K562 (cell line): ENCODE data around the gene FMNL2. TPM values are rescaled to one million over a fixed set of nuclear protein-coding genes. Genes with fewer than 3 reads are reported as not detected.

Source experiments
- ATF4 ChIP-seq: fragments of 450-650 bp; formaldehyde crosslinking; IDR thresholded peaks from 2 replicates; pipeline ENCODE4 v1.4.0; 2022; ENCODE audit warnings: mild to moderate bottlenecking, moderate library complexity
- BACH1 ChIP-seq: fragments of 200-800 bp; sonication (Bioruptor generic); IDR thresholded peaks from 2 replicates; pipeline ENCODE4 v1.6.1; 2016; ENCODE audit warnings: missing genetic modification characterization, missing compliant biosample characterization
- BRF1 ChIP-seq: IDR thresholded peaks from 3 replicates; pipeline ENCODE4 v1.6.1; 2011; ENCODE audit warnings: borderline replicate concordance, mild to moderate bottlenecking; ENCODE audit not compliant: insufficient read length; ENCODE audit errors: extremely low read depth
- CEBPG ChIP-seq, 3 experiments: fragments of 200-800 bp in 1 of 3; sonication (Bioruptor generic) in 1 of 3; sonication (generic) in 1 of 3; formaldehyde crosslinking in 1 of 3; IDR thresholded peaks in 2 of 3; conservative IDR thresholded peaks in 1 of 3; 2 replicates each; pipeline versions ENCODE4 v1.6.1 to v1.8.0; 2016 to 2022; ENCODE audit warnings: missing compliant biosample characterization in 2 of 3, missing genetic modification characterization in 2 of 3, mild to moderate bottlenecking in 1 of 3, missing genetic modification reagents in 1 of 3
- CREB5 ChIP-seq: fragments of 250-450 bp; sonication (Bioruptor Pico); IDR thresholded peaks from 2 replicates; pipeline ENCODE4 v1.5.0; 2020; ENCODE audit warnings: mild to moderate bottlenecking
- CREM ChIP-seq: IDR thresholded peaks from 2 replicates; pipeline ENCODE4 v1.6.1; 2014; ENCODE audit warnings: antibody characterized with exemption, low read depth
- DACH1 ChIP-seq: fragments of 450-650 bp; IDR thresholded peaks from 2 replicates; pipeline ENCODE4 v1.6.1; 2018; ENCODE audit not compliant: partially characterized antibody
- HDAC3 ChIP-seq: fragments of 450-650 bp; IDR thresholded peaks from 2 replicates; pipeline ENCODE4 v1.6.1; 2018; ENCODE audit warnings: borderline replicate concordance, mild to moderate bottlenecking, moderate library complexity; ENCODE audit not compliant: partially characterized antibody
- HLTF ChIP-seq: fragments of 450-650 bp; IDR thresholded peaks from 2 replicates; pipeline ENCODE4 v1.6.1; 2016
- ILF3 ChIP-seq: fragments of 450-650 bp; IDR thresholded peaks from 2 replicates; pipeline ENCODE4 v1.6.1; 2018; ENCODE audit warnings: antibody characterized with exemption, mild to moderate bottlenecking, moderate library complexity, borderline replicate concordance
- KLF16 ChIP-seq: IDR thresholded peaks from 2 replicates; pipeline ENCODE4 v1.6.1; 2016; ENCODE audit warnings: antibody characterized with exemption
- KLF6 ChIP-seq: fragments of 250-450 bp; sonication (Bioruptor Pico); IDR thresholded peaks from 2 replicates; pipeline ENCODE4 v1.4.0; 2020; ENCODE audit warnings: mild to moderate bottlenecking, moderate library complexity, borderline replicate concordance
- MNT ChIP-seq, 2 experiments: fragments of 450-650 bp; conservative IDR thresholded peaks; 2 replicates each; pipeline ENCODE4 v1.6.1; 2017; ENCODE audit warnings: mild to moderate bottlenecking in 2 of 2, moderate library complexity in 2 of 2
- MTA1 ChIP-seq: fragments of 450-650 bp; IDR thresholded peaks from 2 replicates; pipeline ENCODE4 v1.6.1; 2017; ENCODE audit warnings: borderline replicate concordance
- NFE2 ChIP-seq: IDR thresholded peaks from 2 replicates; pipeline ENCODE4 v1.6.1; 2014; ENCODE audit warnings: antibody characterized with exemption, low read depth
- POLR2H ChIP-seq: IDR thresholded peaks from 2 replicates; pipeline ENCODE4 v1.6.1; 2016; ENCODE audit warnings: missing genetic modification characterization, low read depth, mild to moderate bottlenecking, control low read depth, missing compliant biosample characterization, moderate library complexity
- SMC3 ChIP-seq: conservative IDR thresholded peaks from 2 replicates; pipeline ENCODE4 v1.6.1; 2011; ENCODE audit warnings: low read depth, low read length, improper control_type of control experiment; ENCODE audit not compliant: insufficient read depth
- STAT5A ChIP-seq: IDR thresholded peaks from 2 replicates; pipeline ENCODE4 v1.6.1; 2012; ENCODE audit warnings: low read length, inconsistent platforms, borderline replicate concordance
- TCF7L2 ChIP-seq: fragments of 150-350 bp; IDR thresholded peaks from 2 replicates; pipeline ENCODE4 v1.6.1; 2016; ENCODE audit warnings: low read depth, mild to moderate bottlenecking, low read length, moderate library complexity
- ZNF644 ChIP-seq: fragments of 200-800 bp; sonication (Bioruptor generic); IDR thresholded peaks from 2 replicates; pipeline ENCODE4 v1.6.1; 2016; ENCODE audit warnings: low read depth, missing genetic modification characterization, missing compliant biosample characterization
- ZNF76 ChIP-seq: fragments of 250-450 bp; sonication (Bioruptor Pico); IDR thresholded peaks from 2 replicates; pipeline ENCODE4 v1.4.0; 2020; ENCODE audit warnings: mild to moderate bottlenecking, moderate library complexity, borderline replicate concordance
- polyA plus RNA-seq, 8 experiments: library from polyadenylated mRNA; depleted of rRNA in 4 of 8; stranded (reverse) in 5 of 8; unstranded in 3 of 8; fragments of >200 nt; fragmentation: Nextera tagmentation in 2 of 8; fragmentation: Illumina TruSeq in 1 of 8; extraction: Ambion mirVana in 2 of 8; extraction: Trizol in 1 of 8; gene quantifications; 2 replicates each; pipeline versions ENCODE4 v1.2.1 to v1.2.3, GENCODE V29; 2011 to 2014; ENCODE audit warnings: inconsistent platforms in 1 of 8, missing spikeins in 1 of 8
- total RNA-seq, 7 experiments: library from RNA; depleted of rRNA in 6 of 7; stranded (reverse); fragments of >200 nt in 6 of 7; fragmentation: Illumina TruSeq in 2 of 7; extraction: Trizol in 2 of 7; gene quantifications; 2 replicates each; pipeline versions ENCODE4 v1.2.1 to v1.2.3, GENCODE V29; 2011 to 2021; ENCODE audit warnings: low replicate concordance in 1 of 7
- TF ChIP-seq, protein P1 (sequence below): sonication (generic); IDR thresholded peaks from 2 replicates; pipeline ENCODE4 v1.6.1; 2016
- TF ChIP-seq, protein P2 (sequence below): IDR thresholded peaks from 2 replicates; pipeline ENCODE4 v1.6.1; 2014; ENCODE audit warnings: antibody characterized with exemption

FMNL2 gene
- total and polyA plus RNA-seq, 9 of the 15 experiments (the other 6 are each of a cell fraction or from before 2014, with no cell fraction given) = 0.15 to 0.49 (median 0.24) TPM; not detected in 1

DNA sequence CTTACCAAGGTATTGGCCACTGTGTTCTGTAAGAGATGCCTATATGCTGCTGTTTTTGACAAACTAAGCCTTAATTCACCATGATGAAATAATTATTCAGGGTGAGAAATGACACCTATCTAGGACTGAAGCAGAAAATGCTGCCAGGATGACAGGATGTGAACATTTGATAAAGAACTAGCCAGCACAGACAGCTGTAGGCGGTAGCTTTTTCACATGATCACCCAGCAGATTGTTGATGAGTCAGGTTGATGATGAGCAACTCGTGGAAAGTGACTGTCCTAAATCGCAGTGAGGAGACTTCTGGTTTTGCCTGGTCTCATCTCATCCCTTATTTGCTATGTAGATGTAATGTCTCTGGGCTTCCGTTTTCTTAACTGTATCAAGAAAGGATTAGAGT lies 238.2 kb downstream of the FMNL2 start (continued):
- no peak for TF ChIP-seq TCF7L2
- 0 out of 2 replicates have a peak, but pooled peaks have one; percentile 25 for TF ChIP-seq CREB5 (CRISPR knock-in tag)
- peak; percentile 87; the same call in 1 of the 2 replicates for TF ChIP-seq BACH1 (tag)
- no peak for TF ChIP-seq ILF3
- TF ChIP-seq, protein P1, sequence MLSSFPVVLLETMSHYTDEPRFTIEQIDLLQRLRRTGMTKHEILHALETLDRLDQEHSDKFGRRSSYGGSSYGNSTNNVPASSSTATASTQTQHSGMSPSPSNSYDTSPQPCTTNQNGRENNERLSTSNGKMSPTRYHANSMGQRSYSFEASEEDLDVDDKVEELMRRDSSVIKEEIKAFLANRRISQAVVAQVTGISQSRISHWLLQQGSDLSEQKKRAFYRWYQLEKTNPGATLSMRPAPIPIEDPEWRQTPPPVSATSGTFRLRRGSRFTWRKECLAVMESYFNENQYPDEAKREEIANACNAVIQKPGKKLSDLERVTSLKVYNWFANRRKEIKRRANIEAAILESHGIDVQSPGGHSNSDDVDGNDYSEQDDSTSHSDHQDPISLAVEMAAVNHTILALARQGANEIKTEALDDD = peak; percentile 52; the same call in 1 of the 2 replicates
- TF ChIP-seq ATF4 = peak; percentile 91
- TF ChIP-seq MNT (conservative IDR thresholded peaks at IDR 0.05) = peak in 1 of 2 experiments; percentile 51; a peak in 2 of 4 replicates
- no peak for TF ChIP-seq KLF6 (CRISPR knock-in tag)
- peak; percentile 80 for TF ChIP-seq NFE2
- TF ChIP-seq ZNF76 = no peak
- peak; percentile 58; the same call in 1 of the 2 replicates for TF ChIP-seq POLR2H (tag)
- peak; percentile 37; the same call in 1 of the 2 replicates for TF ChIP-seq KLF16
- no peak for TF ChIP-seq CEBPG (CRISPR knock-in tag; IDR thresholded peaks at IDR 0.05)
- TF ChIP-seq CEBPG (tag; conservative IDR thresholded peaks at IDR 0.05 in 1 of 2, IDR thresholded peaks at IDR 0.05 in 1 of 2) = peak; percentile 90 to 96
- peak; percentile 52; the same call in 1 of the 2 replicates for TF ChIP-seq CREM
- TF ChIP-seq MTA1 = 0 out of 2 replicates have a peak, but pooled peaks have one; percentile 31
- TF ChIP-seq, protein P2, sequence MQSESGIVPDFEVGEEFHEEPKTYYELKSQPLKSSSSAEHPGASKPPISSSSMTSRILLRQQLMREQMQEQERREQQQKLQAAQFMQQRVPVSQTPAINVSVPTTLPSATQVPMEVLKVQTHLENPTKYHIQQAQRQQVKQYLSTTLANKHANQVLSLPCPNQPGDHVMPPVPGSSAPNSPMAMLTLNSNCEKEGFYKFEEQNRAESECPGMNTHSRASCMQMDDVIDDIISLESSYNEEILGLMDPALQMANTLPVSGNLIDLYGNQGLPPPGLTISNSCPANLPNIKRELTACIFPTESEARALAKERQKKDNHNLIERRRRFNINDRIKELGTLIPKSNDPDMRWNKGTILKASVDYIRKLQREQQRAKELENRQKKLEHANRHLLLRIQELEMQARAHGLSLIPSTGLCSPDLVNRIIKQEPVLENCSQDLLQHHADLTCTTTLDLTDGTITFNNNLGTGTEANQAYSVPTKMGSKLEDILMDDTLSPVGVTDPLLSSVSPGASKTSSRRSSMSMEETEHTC = peak; percentile 64; the same call in 1 of the 2 replicates
- TF ChIP-seq HDAC3 = peak; percentile 60
- peak; percentile 57; the same call in 1 of the 2 replicates for TF ChIP-seq STAT5A
- no peak for TF ChIP-seq SMC3
- 0 out of 2 replicates have a peak, but pooled peaks have one; percentile 43 for TF ChIP-seq ZNF644
- TF ChIP-seq DACH1 = peak; percentile 72
- no peak for TF ChIP-seq BRF1
- TF ChIP-seq HLTF = no peak
